Stimulated activated CD4-positive, alpha-beta T cell treated with anti-CD3 and anti-CD28 coated beads, TNF-alpha, amount 100 ng/mL, for 4 hours (primary cell): ENCODE results near the gene ABCD2.
"Not testable (repeated sequence)": the region's sequence is repeated elsewhere in the genome, so short reads cannot be mapped to it uniquely, and the experiment has no call there.

Experiments used
- DNase-seq, 3 experiments: peaks; one replicate each; pipeline ENCODE4 v3.0.0-alpha.2; 2020; ENCODE audit warnings: low read depth in 3 of 3

ABCD2 gene

DNA sequence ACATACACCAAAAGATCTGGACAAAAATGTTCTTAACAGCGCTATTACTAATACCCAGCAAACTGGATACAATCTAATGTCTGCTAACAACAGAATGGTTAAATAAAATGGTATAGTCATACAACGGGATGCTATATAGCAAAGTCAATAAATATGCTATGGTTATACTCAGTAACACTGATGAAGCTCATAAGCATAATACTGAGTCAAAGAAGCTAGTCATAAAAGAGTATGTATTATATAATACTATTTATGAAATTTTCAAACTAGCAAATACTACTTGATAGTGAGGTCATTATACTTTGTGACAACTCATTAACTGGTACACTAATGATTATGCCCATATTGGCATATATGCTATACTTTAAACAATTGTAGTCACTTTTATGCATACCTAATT, 7.4 kb downstream of the ABCD2 start:
- DNase-seq = no peak

DNA sequence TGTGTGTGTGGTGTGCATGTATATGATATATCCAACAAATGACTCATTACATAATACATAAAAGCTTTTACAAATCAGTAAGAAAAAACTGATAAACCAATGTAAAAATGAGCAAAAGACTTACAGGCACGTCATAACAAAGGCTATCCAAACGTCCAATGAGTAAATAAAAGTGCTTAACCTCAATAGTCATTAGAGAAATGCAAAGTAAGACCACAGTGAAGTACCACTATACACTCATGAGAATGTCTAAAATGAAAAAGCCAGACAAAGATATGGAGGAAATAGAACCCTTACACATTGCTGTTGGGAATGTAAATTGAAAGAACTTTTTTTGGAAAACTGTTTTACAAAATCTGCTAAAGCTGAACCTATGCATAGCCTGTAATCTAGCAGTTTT, 7.8 kb downstream of the ABCD2 start:
- no peak for DNase-seq

- DNase-seq = no peak
These were observed 9.1 kb downstream of the ABCD2 start for GRCh38 chr12:39610436-39611025.

GRCh38 chr12:39606712-39607423, 12.7 kb downstream of the ABCD2 start:
- no peak for DNase-seq

DNA sequence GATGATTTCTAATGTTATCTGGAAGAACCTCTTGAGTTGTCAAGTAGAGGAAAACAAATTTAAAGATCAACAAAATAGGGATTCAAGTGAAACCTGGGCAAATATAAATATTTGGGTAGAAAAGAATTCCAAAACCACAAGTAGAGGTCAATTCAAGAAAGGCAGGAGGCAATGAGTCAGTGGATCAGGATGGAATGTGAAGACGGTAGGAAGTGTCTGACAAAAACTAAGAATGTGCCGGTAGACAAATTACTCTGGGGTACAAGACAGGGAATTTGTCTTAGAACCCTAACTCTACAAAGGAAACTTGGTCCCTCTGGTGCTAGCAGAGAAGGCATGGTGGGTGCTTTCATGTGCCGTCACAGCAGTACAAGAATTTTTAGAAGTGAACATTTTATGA, 13.6 kb downstream of the ABCD2 start:
- no peak for DNase-seq

DNA sequence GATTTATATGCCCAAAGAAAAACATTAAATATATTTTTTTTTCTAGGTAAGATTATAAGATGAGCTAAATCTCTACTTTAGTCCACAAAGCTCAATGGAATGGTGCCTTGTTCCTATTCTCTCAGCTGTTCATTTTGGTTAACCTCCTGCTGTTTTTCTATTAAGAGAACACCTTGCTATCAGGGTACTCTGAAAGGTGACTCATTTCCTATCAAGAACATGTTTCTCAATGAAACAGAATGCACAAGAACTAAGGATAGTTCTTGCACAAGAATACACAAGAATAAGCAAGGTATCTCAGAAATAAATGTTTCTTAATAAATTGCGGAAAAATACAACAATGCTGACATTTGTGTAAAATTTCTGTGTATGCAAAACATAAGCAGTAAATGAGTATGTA, 14.1 kb downstream of the ABCD2 start:
- no peak for DNase-seq

DNA sequence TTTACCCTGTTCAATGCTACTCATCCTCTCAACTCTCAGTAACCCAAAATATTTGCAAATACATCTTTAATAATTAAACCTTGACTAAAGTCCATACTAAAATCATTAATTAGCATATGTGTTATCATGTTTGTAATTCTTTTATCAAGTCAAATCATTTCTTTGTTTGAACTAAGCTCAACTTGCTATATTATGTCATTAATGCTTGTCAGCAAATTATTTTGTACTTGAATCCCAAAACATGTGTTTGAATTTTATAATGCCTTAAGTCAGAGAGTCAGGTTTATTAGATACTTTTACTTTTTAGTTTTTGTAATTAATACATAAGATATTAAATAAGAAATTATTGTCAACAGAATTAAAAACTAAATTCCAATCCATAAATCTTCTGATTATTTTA, 16.5 kb downstream of the ABCD2 start:
- DNase-seq = no peak

- not testable (repeated sequence) for DNase-seq
These were observed 17.7 kb downstream of the ABCD2 start for GRCh38 chr12:39601951-39602350.

DNA sequence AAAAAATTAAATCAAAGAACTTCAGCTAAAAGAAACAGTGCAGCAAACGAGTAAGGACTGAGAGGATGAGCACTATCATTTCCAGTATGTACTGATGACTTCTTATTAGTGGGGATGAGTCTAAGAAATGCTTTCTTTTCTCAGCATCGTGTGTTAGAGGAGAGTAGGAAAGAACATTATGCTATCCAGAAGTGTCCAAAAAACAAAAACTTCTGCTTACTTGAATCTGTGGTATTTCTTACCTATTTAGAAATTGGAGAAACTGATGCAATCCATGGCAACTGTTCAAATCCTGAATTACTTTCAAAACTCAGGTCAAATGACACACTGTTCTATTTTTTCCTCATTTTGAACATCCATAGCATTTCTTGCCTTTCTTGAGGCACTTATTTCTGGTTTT, 23.7 kb downstream of the ABCD2 start:
- no peak for DNase-seq

GRCh38 chr12:39592295-39592694, 27.3 kb downstream of the ABCD2 start:
- no peak for DNase-seq

DNA sequence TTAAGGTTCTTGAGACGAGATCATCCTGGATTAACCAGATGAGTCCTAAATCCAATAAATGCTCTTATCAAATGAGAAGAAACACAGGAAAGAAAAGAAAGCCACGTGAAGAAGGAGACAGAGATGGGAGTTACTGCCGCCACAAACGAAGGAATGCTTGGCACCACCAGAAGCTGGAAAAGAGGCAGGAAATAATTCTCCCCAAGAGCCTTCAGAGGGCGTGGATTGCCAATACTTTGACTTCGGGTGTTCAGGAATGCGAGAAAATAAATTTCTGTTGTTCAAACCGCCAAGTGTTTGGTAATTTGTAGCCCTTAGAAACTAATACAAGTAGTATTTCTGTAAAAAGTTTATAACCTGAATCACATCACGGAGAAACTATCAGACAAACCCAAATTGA, 31.3 kb downstream of the ABCD2 start:
- DNase-seq = no peak

- DNase-seq = peak in 1 of 3 experiments; percentile 1
These were observed 32.4 kb downstream of the ABCD2 start for GRCh38 chr12:39587225-39587624.

- DNase-seq = no peak
These were observed 32.8 kb downstream of the ABCD2 start for GRCh38 chr12:39586816-39587215.

DNA sequence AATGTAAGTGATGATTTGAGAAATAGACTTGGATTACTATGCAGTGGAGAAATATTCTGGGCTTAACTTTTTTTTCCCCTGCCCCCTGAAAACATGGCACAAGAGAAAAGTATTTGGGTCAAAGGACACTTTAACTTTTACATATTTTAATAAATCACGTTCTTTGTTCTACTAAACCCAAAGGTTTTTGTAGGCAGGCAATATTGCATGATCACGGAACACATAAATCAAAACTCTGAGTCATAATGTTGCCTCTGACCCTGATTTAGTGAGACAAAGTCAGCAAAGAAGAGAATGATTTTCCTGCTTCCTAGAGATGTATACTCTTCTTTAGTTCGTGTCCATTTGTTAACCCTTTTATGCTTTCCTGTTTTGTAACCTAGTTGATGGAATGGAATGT, 38.0 kb downstream of the ABCD2 start:
- no peak for DNase-seq

DNA sequence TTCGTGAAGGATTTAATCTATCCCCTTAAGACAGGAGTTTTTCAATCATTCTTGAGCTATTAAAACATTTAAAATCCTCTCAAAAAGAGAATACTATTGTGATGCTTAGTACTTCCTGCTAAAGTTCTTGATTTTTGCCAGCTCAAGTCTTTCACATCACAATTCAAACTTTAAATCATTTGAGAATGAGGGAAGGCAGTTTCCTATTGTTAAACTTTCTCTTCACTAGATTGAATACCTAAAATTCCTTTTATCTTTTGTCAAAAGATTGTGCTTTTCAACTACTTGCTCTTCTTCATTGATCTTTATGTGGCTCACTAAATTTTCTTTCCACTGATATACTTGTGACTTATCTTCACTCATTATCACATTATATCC, 44.1 kb downstream of the ABCD2 start:
- no peak for DNase-seq

GRCh38 chr12:39574785-39575497, 44.7 kb downstream of the ABCD2 start:
- no peak for DNase-seq

GRCh38 chr12:39574378-39574777, 45.2 kb downstream of the ABCD2 start:
- DNase-seq = no peak

DNA sequence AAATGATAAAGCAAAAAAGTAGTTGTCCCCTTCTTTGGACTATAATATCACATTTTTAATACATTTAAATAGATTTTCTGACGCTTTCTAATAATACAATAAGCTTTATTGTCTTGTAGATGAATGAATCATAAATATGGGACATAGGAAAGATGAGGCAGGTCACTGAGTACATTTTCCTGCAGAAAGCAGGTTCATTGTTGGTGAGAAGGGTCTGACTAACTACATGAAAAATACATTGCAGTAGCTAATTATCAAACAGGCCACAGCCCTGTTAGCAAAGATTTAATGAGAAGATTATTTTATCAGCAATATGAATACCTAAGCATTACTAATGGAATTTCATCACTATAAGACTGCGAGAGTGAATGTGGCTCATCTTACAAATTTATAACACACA, 45.6 kb downstream of the ABCD2 start:
- no peak for DNase-seq

DNA sequence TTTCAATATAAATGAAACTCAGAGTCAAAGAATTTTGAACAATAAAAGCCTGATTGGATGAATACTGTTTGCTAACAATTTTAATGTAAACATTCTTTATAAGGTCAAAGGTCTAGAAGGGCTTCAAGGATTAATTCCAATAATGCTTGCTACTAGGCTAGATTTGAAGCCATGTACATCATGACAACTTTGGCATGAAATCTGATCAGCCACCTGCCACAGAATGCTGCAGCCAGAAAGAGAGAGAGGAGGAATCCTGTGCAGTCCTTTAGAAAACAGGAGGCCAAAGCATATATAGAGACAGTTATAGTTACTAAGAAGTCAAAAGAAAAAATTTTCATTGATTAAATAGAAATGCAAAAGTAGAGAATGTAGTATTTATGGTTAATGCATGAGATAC, 47.1 kb downstream of the ABCD2 start:
- no peak for DNase-seq

GRCh38 chr12:39571351-39571750, 48.3 kb downstream of the ABCD2 start:
- no peak for DNase-seq

GRCh38 chr12:39553476-39553875, 66.1 kb downstream of the ABCD2 start:
- DNase-seq = no peak

DNA sequence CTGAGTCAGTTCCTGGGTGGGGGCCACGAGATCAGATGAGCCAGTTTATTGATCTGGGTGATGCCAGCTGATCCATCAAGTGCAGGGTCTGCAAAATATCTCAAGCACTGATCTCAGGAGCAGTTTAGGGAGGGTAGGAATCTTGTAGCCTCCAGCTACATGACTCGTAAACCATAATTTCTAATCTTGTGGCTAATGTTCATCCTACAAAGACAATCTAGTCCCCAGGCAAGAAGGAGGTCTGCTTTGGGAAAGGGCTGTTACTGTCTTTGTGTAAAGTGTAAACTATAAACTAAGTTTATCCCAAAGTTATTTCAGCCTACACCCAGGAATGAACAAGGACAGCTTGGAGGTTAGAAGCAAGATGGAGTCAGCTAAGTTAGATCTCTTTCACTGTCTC, 75.4 kb downstream of the ABCD2 start:
- not testable (repeated sequence) for DNase-seq

- no peak for DNase-seq
These were observed 78.1 kb downstream of the ABCD2 start for GRCh38 chr12:39541471-39541870.
